BJ (cell line): ENCODE data around the gene CIZ1. TPM values are rescaled to one million over a fixed set of nuclear protein-coding genes. Genes with fewer than 3 reads are reported as not detected.
"Not testable (repeated sequence)": the region's sequence is repeated elsewhere in the genome, so short reads cannot be mapped to it uniquely, and the experiment has no call there.

ENCODE experiments used
- CTCF ChIA-PET: fragments of 350-600 bp; formaldehyde crosslinking; extraction: SDS; loops from one replicate; lab custom pipeline; 2021; ENCODE audit warnings: antibody characterized with exemption, inconsistent platforms; lab: Yijun Ruan, JAX
- POLR2A ChIA-PET: fragments of 300-600 bp; sonication (Branson Sonifier 250); formaldehyde crosslinking; extraction: SDS; loops from one replicate; lab custom pipeline; 2021; ENCODE audit warnings: antibody characterized with exemption; lab: Charles Lee
- DNase-seq: peaks from one replicate; pipeline ENCODE4 v3.0.0-alpha.2; 2011; ENCODE audit warnings: low read depth
- H3K27me3 ChIP-seq: 2 replicates; pipeline ENCODE4 v1.6.0; 2011; ENCODE audit warnings: low read length; ENCODE audit not compliant: control insufficient read depth, insufficient read depth
- H3K36me3 ChIP-seq: 2 replicates; pipeline ENCODE4 v1.5.1; 2011; ENCODE audit warnings: low read length; ENCODE audit not compliant: control insufficient read depth, insufficient read depth
- H3K4me3 ChIP-seq: 2 replicates; pipeline ENCODE4 v1.5.1; 2011; ENCODE audit warnings: low read depth, mild to moderate bottlenecking, control low read depth, low read length
- polyA plus RNA-seq: library from polyadenylated mRNA; depleted of rRNA; stranded (reverse); fragments of >200 nt; gene quantifications from 2 replicates; pipeline ENCODE4 v1.2.3, GENCODE V29; 2011
- TF ChIP-seq, protein P1 (sequence below): IDR thresholded peaks from 2 replicates; pipeline ENCODE4 v1.5.1; 2011; ENCODE audit warnings: low read depth, mild to moderate bottlenecking, control low read depth, inconsistent platforms, low read length, moderate library complexity; ENCODE audit not compliant: insufficient read depth

The CIZ1 gene
- polyA plus RNA-seq, 1 experiment, result 36.0 TPM

DNA sequence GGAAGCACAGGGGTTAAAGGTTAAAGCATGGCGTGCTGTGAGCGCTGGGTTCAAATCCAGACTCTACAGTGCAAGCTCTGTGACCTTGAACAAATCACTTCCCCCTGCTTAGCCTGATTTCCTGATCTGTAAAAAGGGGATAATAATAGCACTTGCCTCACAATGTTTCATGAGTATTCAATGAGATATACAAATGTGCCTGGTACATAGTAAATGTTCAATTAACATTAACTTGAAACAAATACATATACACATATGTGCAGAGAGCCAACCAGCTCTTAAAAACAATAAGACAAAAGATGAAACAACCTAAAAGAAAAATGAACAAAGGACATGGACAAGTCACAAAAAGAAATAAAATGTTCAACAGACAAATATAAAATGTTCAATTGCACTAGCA lies 4.0 kb downstream of the CIZ1 start:
- no peak for DNase-seq
- no peaks in the 10 kb centered on the region for H3K27me3 ChIP-seq
- H3K4me3 ChIP-seq, result no peak overlapping the region
- TF ChIP-seq, protein P1, sequence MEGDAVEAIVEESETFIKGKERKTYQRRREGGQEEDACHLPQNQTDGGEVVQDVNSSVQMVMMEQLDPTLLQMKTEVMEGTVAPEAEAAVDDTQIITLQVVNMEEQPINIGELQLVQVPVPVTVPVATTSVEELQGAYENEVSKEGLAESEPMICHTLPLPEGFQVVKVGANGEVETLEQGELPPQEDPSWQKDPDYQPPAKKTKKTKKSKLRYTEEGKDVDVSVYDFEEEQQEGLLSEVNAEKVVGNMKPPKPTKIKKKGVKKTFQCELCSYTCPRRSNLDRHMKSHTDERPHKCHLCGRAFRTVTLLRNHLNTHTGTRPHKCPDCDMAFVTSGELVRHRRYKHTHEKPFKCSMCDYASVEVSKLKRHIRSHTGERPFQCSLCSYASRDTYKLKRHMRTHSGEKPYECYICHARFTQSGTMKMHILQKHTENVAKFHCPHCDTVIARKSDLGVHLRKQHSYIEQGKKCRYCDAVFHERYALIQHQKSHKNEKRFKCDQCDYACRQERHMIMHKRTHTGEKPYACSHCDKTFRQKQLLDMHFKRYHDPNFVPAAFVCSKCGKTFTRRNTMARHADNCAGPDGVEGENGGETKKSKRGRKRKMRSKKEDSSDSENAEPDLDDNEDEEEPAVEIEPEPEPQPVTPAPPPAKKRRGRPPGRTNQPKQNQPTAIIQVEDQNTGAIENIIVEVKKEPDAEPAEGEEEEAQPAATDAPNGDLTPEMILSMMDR, result no peak
- H3K36me3 ChIP-seq, result peaks cover 16% of the 10 kb centered on the region
- ChIA-PET CTCF (interaction anchor here (0.6 to 2.2 kb wide), 3 partner anchors 13 to 88 kb away, joined by 3 to 7 read pairs (median 4); no protein-coding TSS in a partner anchor), POLR2A (no interaction called here)

DNA sequence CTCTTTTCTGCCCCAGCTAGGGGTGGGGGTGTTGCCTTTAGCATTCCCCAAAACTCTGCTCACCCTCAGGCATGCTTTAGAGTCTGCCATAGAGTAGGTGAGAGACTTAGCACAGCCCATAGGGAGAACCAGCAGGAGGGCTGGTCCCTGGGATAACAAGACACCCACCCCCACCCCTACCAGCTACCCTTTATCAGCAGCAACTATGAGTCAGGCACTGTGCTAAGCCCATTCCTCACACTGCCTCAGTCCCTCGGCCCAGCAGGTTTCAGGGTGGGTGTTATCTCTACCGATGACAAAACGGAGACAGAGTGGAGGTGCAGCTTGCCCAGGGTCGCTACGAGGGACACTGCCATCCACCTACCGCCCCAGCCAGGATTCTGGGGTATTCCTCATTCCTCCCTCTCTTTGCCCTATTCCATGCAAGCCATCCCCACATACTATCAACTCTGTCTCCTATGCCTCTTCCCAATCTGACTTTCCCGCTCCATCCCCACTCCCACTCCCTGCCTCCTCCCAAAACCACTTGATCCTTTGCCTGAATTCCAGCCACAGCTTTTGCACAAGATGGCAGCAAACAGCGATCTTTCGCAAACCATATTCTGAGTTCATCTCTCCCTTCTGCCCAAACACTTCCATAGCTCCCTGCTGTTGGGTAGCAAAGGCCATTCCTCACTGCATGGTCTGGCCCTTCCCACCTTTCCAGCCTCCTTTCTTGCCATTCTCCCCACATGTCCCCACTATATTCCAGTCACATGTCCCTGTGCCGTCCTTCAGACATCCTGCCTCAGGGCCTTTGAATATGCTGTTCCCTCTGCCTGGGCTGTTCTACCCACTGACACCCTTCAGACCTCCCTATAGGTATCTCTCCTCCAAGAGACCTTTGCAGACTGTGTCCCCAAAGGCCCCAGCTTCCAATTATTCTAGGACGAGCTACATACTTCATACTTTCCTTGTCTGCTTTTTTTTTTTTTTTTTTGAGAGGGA lies 5.1 kb downstream of the CIZ1 start:
- POLR2A ChIA-PET, result interaction anchor here (0.6 kb wide), 2 partner anchors 88 to 613 kb away, joined by 6 to 8 read pairs; no protein-coding TSS in a partner anchor

DNA sequence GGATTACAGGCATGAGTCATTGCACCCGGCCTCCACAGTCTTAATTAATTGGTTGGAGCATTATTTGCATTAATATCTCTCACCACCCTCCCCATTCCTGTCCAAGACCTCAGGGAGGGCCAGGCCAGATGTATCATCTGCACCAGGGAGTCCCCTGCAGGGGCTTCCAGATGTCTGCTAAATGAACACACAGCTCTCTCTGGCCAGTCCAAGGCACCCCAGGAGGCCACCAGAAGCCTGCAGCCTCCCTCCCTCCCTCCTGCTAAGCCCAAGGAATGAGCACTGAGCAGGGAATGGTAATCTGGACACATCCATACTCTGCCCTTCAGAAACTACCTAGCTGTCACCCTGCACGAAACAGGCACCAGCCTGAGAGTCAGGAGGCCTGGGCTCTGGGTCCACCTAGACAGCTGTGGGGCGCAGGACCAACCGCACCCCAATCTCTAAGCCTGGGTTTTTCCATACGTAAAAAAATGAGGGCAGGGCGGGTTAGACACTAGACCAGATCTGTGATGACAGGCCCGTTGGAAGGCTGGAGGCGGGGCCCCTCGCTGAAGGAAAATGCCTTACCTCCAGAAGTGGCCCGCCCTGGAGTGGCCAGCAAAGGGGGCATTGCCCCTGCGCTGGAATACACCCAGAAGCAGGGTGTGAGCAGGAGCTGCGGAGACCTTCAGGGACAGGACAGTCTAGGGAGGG lies 8.3 kb downstream of the CIZ1 start:
- peaks cover 37% of the 10 kb centered on the region for H3K36me3 ChIP-seq
- CTCF ChIA-PET, result interaction anchor here (0.8 to 4.0 kb wide), 7 partner anchors 7 to 33 kb away, joined by 3 to 20 read pairs (median 5); partner anchors contain the start of gene CIZ1

More for the DNA sequence above, 5.1 kb downstream of the CIZ1 start:
- no peak overlapping the region for H3K4me3 ChIP-seq
- no peak for DNase-seq
- TF ChIP-seq, protein P1, result no peak
- H3K36me3 ChIP-seq, result peaks cover 17% of the 10 kb centered on the region
- no peaks in the 10 kb centered on the region for H3K27me3 ChIP-seq
- CTCF ChIA-PET, result interaction anchor here (0.6 to 3.0 kb wide), 7 partner anchors 11 to 155 kb away, joined by 3 to 9 read pairs (median 4); partner anchors contain the start of gene DNM1

DNA sequence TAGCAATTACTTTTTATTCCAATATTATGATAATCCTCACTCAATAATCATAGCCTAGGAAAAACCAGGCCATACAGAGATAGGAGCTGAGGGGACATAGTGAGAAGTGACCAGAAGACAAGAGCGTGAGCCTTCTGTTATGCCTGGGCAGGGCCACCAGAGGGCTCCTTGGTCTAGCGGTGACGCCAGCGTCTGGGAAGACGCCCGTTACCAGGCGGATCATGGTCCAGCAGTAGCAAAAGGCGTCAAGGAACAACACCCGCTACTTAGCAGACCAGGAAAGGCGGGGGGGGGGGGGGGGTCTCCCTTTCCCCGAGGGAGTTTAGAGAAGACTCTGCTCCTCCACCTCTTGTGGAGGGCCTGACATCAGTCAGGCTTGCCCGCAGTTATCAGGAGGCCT lies 9.9 kb downstream of the CIZ1 start:
- H3K36me3 ChIP-seq, result peaks cover 42% of the 10 kb centered on the region
- H3K27me3 ChIP-seq, DNase-seq, POLR2A ChIA-PET, H3K4me3 ChIP-seq: not testable (repeated sequence)
- CTCF ChIA-PET, result interaction anchor here (0.7 to 4.0 kb wide), 4 partner anchors 9 to 160 kb away, joined by 4 to 20 read pairs (median 6); partner anchors contain the start of gene CIZ1
- TF ChIP-seq, protein P1, result peak; percentile 55

More for the DNA sequence above, 8.3 kb downstream of the CIZ1 start:
- DNase-seq, result no peak
- no peak overlapping the region for H3K4me3 ChIP-seq
- no peaks in the 10 kb centered on the region for H3K27me3 ChIP-seq
- TF ChIP-seq, protein P1, result no peak
- POLR2A ChIA-PET, result no interaction called here
